PFSK-1 (cell line): ENCODE results near the gene MRPL41.
A peak's percentile ranks its signal among the peaks of the same experiment; 100 is the strongest.

Experiments
- FOXP2 ChIP-seq: optimal IDR thresholded peaks from 2 replicates; pipeline ENCODE3; 2011; ENCODE audit warnings: borderline replicate concordance, control low read depth, inconsistent platforms; ENCODE audit not compliant: insufficient read depth; ENCODE audit errors: extremely low read length, extremely low read depth
- POLR2AphosphoS5 ChIP-seq: IDR thresholded peaks from 2 replicates; pipeline ENCODE4 v1.6.1; 2012; ENCODE audit warnings: low read depth, mild to moderate bottlenecking, control low read depth, low read length, moderate library complexity
- SIN3A ChIP-seq: IDR thresholded peaks from 2 replicates; pipeline ENCODE4 v1.6.1; 2012; ENCODE audit warnings: mild to moderate bottlenecking, low read length, moderate library complexity, borderline replicate concordance; ENCODE audit not compliant: insufficient read depth
- TAF1 ChIP-seq: IDR thresholded peaks from 2 replicates; pipeline ENCODE4 v1.6.1; 2012; ENCODE audit warnings: low read length, control low read depth, borderline replicate concordance; ENCODE audit not compliant: insufficient read depth
- TF ChIP-seq, protein P1 (sequence below), 2 experiments: IDR thresholded peaks; 2 replicates each; pipeline versions ENCODE4 v1.6.1 to v1.8.0; 2011 to 2012; ENCODE audit warnings: low read depth in 2 of 2, low read length in 2 of 2, control low read depth in 1 of 2, inconsistent platforms in 1 of 2, mild to moderate bottlenecking in 1 of 2, moderate library complexity in 1 of 2; ENCODE audit not compliant: insufficient read depth in 1 of 2

The MRPL41 gene

DNA sequence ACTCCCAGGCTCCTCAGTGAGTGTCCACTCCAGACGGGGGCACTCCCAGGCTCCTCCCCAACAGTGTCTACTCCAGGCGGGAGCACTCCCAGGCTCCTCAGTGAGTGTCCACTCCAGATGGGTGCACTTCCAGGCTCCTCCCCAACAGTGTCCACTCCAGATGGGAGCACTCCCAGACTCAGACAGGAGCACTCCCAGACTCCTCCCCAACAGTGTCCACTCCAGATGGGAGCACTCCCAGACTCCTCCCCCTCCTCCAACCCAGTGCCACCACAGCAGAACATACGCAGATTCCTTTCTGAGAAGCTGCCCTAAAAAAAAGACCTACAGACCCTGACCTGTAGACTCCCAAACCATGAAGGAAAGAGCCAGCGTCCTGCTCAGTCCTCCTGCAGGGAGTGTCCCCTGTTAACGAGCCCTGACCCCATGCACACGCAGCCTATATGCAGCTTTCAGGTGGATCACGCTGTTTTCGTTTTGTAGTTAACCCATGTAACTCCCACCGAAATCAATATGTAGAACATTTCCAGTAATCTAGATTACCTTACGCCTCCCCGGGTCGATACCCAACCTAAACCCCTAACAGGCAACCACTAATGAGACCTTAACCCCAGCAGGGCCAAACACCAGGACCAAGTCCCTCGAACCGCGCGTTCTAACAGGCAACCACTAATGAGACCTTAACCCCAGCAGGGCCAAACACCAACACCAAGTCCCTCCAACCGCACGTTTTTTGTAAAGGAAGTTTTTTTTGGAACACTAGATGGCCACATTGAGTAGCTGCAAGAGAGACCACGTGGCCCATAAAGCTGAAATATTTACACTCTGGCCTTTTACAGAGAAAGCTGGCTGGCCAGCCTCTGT lies 17.2 kb upstream of the MRPL41 start:
- TF ChIP-seq SIN3A (no peak; the same call in 1 of the 2 replicates), POLR2AphosphoS5 (no peak), FOXP2 (no peak), TAF1 (no peak)
- TF ChIP-seq, protein P1, sequence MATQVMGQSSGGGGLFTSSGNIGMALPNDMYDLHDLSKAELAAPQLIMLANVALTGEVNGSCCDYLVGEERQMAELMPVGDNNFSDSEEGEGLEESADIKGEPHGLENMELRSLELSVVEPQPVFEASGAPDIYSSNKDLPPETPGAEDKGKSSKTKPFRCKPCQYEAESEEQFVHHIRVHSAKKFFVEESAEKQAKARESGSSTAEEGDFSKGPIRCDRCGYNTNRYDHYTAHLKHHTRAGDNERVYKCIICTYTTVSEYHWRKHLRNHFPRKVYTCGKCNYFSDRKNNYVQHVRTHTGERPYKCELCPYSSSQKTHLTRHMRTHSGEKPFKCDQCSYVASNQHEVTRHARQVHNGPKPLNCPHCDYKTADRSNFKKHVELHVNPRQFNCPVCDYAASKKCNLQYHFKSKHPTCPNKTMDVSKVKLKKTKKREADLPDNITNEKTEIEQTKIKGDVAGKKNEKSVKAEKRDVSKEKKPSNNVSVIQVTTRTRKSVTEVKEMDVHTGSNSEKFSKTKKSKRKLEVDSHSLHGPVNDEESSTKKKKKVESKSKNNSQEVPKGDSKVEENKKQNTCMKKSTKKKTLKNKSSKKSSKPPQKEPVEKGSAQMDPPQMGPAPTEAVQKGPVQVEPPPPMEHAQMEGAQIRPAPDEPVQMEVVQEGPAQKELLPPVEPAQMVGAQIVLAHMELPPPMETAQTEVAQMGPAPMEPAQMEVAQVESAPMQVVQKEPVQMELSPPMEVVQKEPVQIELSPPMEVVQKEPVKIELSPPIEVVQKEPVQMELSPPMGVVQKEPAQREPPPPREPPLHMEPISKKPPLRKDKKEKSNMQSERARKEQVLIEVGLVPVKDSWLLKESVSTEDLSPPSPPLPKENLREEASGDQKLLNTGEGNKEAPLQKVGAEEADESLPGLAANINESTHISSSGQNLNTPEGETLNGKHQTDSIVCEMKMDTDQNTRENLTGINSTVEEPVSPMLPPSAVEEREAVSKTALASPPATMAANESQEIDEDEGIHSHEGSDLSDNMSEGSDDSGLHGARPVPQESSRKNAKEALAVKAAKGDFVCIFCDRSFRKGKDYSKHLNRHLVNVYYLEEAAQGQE (IDR thresholded peaks at IDR 0.05; ENCODE audit: insufficient read depth in 1 of 2, low read depth in 2 of 2, low read length in 2 of 2): no peak

DNA sequence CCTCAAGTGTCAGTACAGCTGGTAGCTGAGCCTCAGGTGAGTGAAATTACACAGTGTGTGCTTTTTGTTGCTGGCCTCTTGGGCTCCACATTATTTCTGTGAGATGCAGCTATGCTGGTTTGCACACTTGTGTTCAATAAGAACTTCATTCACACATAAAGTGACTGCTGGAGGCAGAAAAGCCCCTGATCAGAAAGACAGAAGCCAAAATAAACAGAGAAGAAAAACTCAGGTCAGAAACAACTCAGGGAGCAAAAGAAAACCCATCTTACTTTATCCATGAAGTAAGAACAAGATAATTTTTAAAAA lies 16.6 kb upstream of the MRPL41 start:
- TF ChIP-seq SIN3A (0 out of 2 replicates have a peak, but pooled peaks have one; percentile 59), TAF1 (no peak)

DNA sequence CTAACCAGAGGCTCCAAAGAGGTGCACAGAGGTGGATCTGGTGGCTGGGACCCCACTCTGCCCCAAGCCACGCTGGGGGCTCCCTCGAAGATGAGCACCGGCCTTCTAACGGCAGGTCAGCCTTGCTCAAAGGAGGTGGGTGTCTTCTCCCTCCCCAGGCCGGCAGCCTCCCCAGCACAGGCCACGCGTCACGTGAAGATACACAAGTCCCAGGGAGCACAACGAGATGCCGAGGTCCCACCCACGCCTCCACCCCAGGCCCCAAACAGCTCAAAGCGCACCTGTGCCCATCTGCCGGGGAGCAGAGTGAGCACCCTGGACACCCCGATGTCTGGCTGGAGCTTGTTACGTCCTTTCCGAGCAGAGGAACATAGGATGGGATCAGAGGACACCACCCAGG lies 13.6 kb upstream of the MRPL41 start:
- no peak for TF ChIP-seq POLR2AphosphoS5
- no peak for TF ChIP-seq TAF1
- no peak for TF ChIP-seq SIN3A
- TF ChIP-seq FOXP2: no peak
- TF ChIP-seq, protein P1 (IDR thresholded peaks at IDR 0.05; ENCODE audit: insufficient read depth in 1 of 2, low read depth in 2 of 2, low read length in 2 of 2): no peak

DNA sequence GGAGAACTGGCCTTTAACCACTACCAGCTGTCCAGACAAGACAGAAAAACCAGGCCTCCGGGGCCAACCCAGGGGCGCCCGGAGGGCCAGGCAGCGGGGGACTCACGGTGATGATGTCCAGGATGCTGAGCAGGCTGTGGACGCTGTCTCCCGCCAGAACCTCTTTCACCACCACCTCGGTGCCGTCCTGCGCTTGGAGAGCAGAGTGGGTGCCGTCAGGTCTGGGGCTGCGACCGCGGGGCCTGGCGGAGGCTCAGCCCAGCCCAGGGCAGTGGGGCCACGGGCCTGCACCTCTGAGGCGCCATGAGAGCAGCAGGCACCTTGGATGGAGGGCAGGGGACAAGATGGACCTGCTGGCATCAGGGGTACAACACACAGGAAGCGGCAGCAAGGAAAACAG lies 11.1 kb upstream of the MRPL41 start:
- TF ChIP-seq SIN3A (no peak), TAF1 (no peak), FOXP2 (no peak), POLR2AphosphoS5 (no peak)
- TF ChIP-seq, protein P1 (IDR thresholded peaks at IDR 0.05; ENCODE audit: insufficient read depth in 1 of 2, low read depth in 2 of 2, low read length in 2 of 2): no peak

DNA sequence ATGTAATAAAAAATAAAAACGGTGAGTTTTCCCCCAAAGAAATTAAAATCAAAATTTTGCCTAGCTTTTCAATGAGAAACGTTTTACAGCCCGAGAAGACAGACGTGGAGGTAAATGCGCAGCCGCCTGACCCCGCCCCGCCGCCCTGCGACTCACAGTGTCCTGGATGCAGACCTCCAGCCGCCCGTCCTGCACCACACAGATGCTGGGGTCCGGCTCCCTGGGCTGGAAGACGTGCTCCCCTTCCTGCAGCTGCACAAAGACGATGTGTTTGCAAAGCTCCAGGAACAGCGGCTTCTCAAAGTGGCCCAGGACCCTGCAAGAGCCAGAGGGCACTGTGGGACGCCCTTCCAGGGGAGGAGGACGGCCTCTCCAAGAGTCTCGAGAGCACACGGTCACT lies 9.2 kb upstream of the MRPL41 start:
- TF ChIP-seq POLR2AphosphoS5 (no peak), TAF1 (no peak), FOXP2 (no peak), SIN3A (no peak)
- TF ChIP-seq, protein P1 (IDR thresholded peaks at IDR 0.05; ENCODE audit: insufficient read depth in 1 of 2, low read depth in 2 of 2, low read length in 2 of 2): no peak
